ENCODE data around the gene FAM200B. TPM values are rescaled to one million over a fixed set of nuclear protein-coding genes. Genes with fewer than 3 reads are reported as not detected.

Gene FAM200B
- total and polyA plus RNA-seq, 2 of the 4 experiments (the other 2 are of a cell fraction) = 16.7 to 18.5 TPM

- no peak overlapping the region for H2AK9ac ChIP-seq (replicated peaks; ENCODE audit: low read depth, low read length, poor library complexity)
- CTCF ChIA-PET = interaction anchor here (0.6 to 0.7 kb wide), 2 partner anchors 10 to 270 kb away, joined by 3 read pairs; no protein-coding TSS in a partner anchor
- H3K14ac ChIP-seq (replicated peaks; ENCODE audit: low read depth, low read length) = no peak overlapping the region
- H3K27ac ChIP-seq (ENCODE audit: insufficient read depth, low read length) = no peak overlapping the region
- H3K4ac ChIP-seq (ENCODE audit: low read depth, low read length) = no peak overlapping the region
- no peaks in the 10 kb centered on the region for H3K9me1 ChIP-seq (ENCODE audit: insufficient read depth, low read length)
- H2AFZ ChIP-seq (replicated peaks; ENCODE audit: low read length, poor library complexity) = no peak overlapping the region
- H3K4me2 ChIP-seq (ENCODE audit: low read depth, low read length) = no peak overlapping the region
- no peaks in the 10 kb centered on the region for H3K36me3 ChIP-seq (ENCODE audit: control insufficient read depth, insufficient read depth, low read length)
- H3K4me3 ChIP-seq (ENCODE audit: insufficient read depth, low read depth, low read length) = no peak overlapping the region
- H3K79me1 ChIP-seq (ENCODE audit: low read depth in 1 of 2, low read length in 2 of 2) = peaks cover 6 to 40% of the 10 kb centered on the region in 2 experiments; a peak in 3 of 4 replicates
- no peak overlapping the region for H3K23ac ChIP-seq (ENCODE audit: low read depth, low read length)
- no peak overlapping the region for H3K18ac ChIP-seq (ENCODE audit: low read depth, low read length)
- no peaks in the 10 kb centered on the region for H3K27me3 ChIP-seq (ENCODE audit: control insufficient read depth, insufficient read depth, low read length)
- ATAC-seq (ENCODE audit: low read depth) = no peak
- no peak overlapping the region for H4K5ac ChIP-seq (ENCODE audit: low read depth, low read length)
- WGBS, 2 experiments (ENCODE audit: extremely low coverage in 2 of 2, insufficient read length in 1 of 2) = no CpG with 5 or more reads among the region's 2 CpGs
- no peak overlapping the region for H2AK5ac ChIP-seq (ENCODE audit: low read depth, low read length)
- POLR2A ChIA-PET (ENCODE audit: unreplicated experiment) = no interaction called here
- no peak overlapping the region for H4K91ac ChIP-seq (ENCODE audit: insufficient read depth, low read depth, low read length)
- H2BK15ac ChIP-seq (ENCODE audit: low read depth, low read length) = no peak overlapping the region
- no peak overlapping the region for H2BK20ac ChIP-seq (ENCODE audit: low read depth, low read length)
- intact Hi-C loops (cut with micrococcal nuclease) (no loop called here), in situ Hi-C loops (cut with MboI; ENCODE audit: low sequenced_read_pairs) (no loop called here), dilution Hi-C loops (cut with HindIII; ENCODE audit: low sequenced_read_pairs, unreplicated experiment) (no loop called here)
- H3K9me3 ChIP-seq (ENCODE audit: control insufficient read depth, insufficient read depth, low read length) = no peaks in the 10 kb centered on the region
- no peaks in the 10 kb centered on the region; the same call in 1 of the 2 replicates for H3K4me1 ChIP-seq (ENCODE audit: control insufficient read depth, insufficient read depth, low read length)
- H3K56ac ChIP-seq (ENCODE audit: extremely low read depth, insufficient read depth, low read length) = no peak overlapping the region
- no peak overlapping the region for H4K8ac ChIP-seq (ENCODE audit: low read depth in 2 of 2, low read length in 2 of 2)
- H4K20me1 ChIP-seq (ENCODE audit: insufficient read depth, low read length) = peaks cover 50% of the 10 kb centered on the region; the same call in 1 of the 2 replicates
- no TSS peak for BruUV-seq (replicated peaks)
- no peak for DNase-seq
- H2BK120ac ChIP-seq (ENCODE audit: low read depth, low read length) = no peak overlapping the region
- no peak overlapping the region for H2BK5ac ChIP-seq (ENCODE audit: low read depth, low read length, poor library complexity, severe bottlenecking)
- no peak for TF ChIP-seq USF2 (IDR thresholded peaks at IDR 0.05; ENCODE audit: low read depth, low read length)
- no peak for TF ChIP-seq SMC3 (IDR thresholded peaks at IDR 0.05; ENCODE audit: low read depth, low read length)
- no peak for TF ChIP-seq BHLHE40 (IDR thresholded peaks at IDR 0.05; ENCODE audit: low read depth, low read length)
- TF ChIP-seq CEBPB (IDR thresholded peaks at IDR 0.05; ENCODE audit: low read depth, low read length) = no peak
- no peak for TF ChIP-seq MXI1 (IDR thresholded peaks at IDR 0.05; ENCODE audit: borderline replicate concordance, low read depth, low read length)
- TF ChIP-seq FOS (IDR thresholded peaks at IDR 0.05; ENCODE audit: low read depth, low read length) = no peak
- no peak for TF ChIP-seq MAZ (IDR thresholded peaks at IDR 0.05; ENCODE audit: borderline replicate concordance, low read depth, low read length)
- TF ChIP-seq ELK1 (IDR thresholded peaks at IDR 0.05; ENCODE audit: borderline replicate concordance, low read depth, low read length) = no peak
- no peak for TF ChIP-seq RAD21 (IDR thresholded peaks at IDR 0.05; ENCODE audit: low read length)
- no peak for TF ChIP-seq POLR2A (IDR thresholded peaks at IDR 0.05; ENCODE audit: low read depth, low read length)
- TF ChIP-seq CHD1 (IDR thresholded peaks at IDR 0.05; ENCODE audit: low read depth, low read length) = no peak
- H3K9ac ChIP-seq (ENCODE audit: low read depth, low read length) = no peak overlapping the region
These were observed 33.0 kb upstream of the FAM200B start for GRCh38 chr4:15648600-15648999.

Data from IMR-90 (cell line).